Keratinocyte (primary cell): ENCODE measurements around the gene PCDH9. TPM values are rescaled to one million over a fixed set of nuclear protein-coding genes. Genes with fewer than 3 reads are reported as not detected.

Experiments
- DNase-seq: peaks from one replicate; pipeline ENCODE4 v3.0.0-alpha.2; 2011; ENCODE audit warnings: low read depth, missing footprints, low spot score
- FAIRE-seq: peaks from 2 replicates; lab custom pipeline; 2011; peaks lifted over from hg19 to GRCh38; lab: Jason Lieb, UNC
- H2AFZ ChIP-seq: 2 replicates; pipeline ENCODE4 v1.6.0; 2012; ENCODE audit warnings: low read length, control low read depth, inconsistent platforms; ENCODE audit not compliant: control insufficient read depth
- H3K27ac ChIP-seq: 2 replicates; pipeline ENCODE4 v1.5.1; 2011; ENCODE audit warnings: low read length; ENCODE audit not compliant: control insufficient read depth, insufficient read depth
- H3K27me3 ChIP-seq: 3 replicates; pipeline ENCODE4 v1.6.0; 2011; ENCODE audit warnings: low read length; ENCODE audit not compliant: control insufficient read depth, insufficient read depth; ENCODE audit errors: extremely low read depth
- H3K36me3 ChIP-seq, 2 experiments: 2 replicates in 1 of 2; 3 replicates in 1 of 2; pipeline ENCODE4 v1.5.1; 2011; ENCODE audit warnings: low read length in 2 of 2, mild to moderate bottlenecking in 1 of 2; ENCODE audit not compliant: control insufficient read depth in 2 of 2, insufficient read depth in 2 of 2; ENCODE audit errors: extremely low read depth in 1 of 2
- H3K4me1 ChIP-seq: 3 replicates; pipeline ENCODE4 v1.5.1; 2011; ENCODE audit warnings: low read length; ENCODE audit not compliant: control insufficient read depth, insufficient read depth; ENCODE audit errors: extremely low read depth
- H3K4me2 ChIP-seq: 3 replicates; pipeline ENCODE4 v1.6.0; 2011; ENCODE audit warnings: low read depth, low read length; ENCODE audit not compliant: control insufficient read depth, insufficient read depth; ENCODE audit errors: extremely low read depth
- H3K4me3 ChIP-seq, 3 experiments: fragments of 200-600 bp in 1 of 3; sonication (generic) in 1 of 3; 2 replicates in 2 of 3; 3 replicates in 1 of 3; pipeline ENCODE4 v1.5.1; 2011 to 2016; ENCODE audit warnings: low read length in 3 of 3, mild to moderate bottlenecking in 3 of 3, control low read depth in 2 of 3, inconsistent platforms in 1 of 3, low read depth in 1 of 3, mixed read lengths in 1 of 3, mixed run types in 1 of 3, moderate library complexity in 1 of 3; ENCODE audit not compliant: control insufficient read depth in 2 of 3, insufficient read depth in 2 of 3; ENCODE audit errors: extremely low read depth in 1 of 3
- H3K79me2 ChIP-seq: 2 replicates; pipeline ENCODE4 v1.6.0; 2012; ENCODE audit warnings: low read length; ENCODE audit not compliant: control insufficient read depth, insufficient read depth
- H3K9ac ChIP-seq: 3 replicates; pipeline ENCODE4 v1.6.0; 2011; ENCODE audit warnings: low read length; ENCODE audit not compliant: control insufficient read depth, insufficient read depth; ENCODE audit errors: extremely low read depth
- H3K9me1 ChIP-seq: 3 replicates; pipeline ENCODE4 v1.6.0; 2011; ENCODE audit warnings: low read length; ENCODE audit not compliant: control insufficient read depth, insufficient read depth; ENCODE audit errors: extremely low read depth
- H3K9me3 ChIP-seq: 2 replicates; pipeline ENCODE4 v1.5.1; 2012; ENCODE audit warnings: low read depth, low read length; ENCODE audit not compliant: control insufficient read depth
- H4K20me1 ChIP-seq: 3 replicates; pipeline ENCODE4 v1.6.0; 2011; ENCODE audit warnings: low read length; ENCODE audit not compliant: control insufficient read depth, insufficient read depth; ENCODE audit errors: extremely low read depth
- EZH2 ChIP-seq: IDR thresholded peaks from one replicate; pipeline ENCODE4 v1.6.1; 2012; ENCODE audit warnings: inconsistent platforms, mild to moderate bottlenecking, low read length, moderate library complexity
- dilution Hi-C: fragments of 300-500 bp; cut with MboI; formaldehyde crosslinking; loops from one replicate; pipeline ENCODE4 v1.7.0; 2020; ENCODE audit warnings: low sequenced_read_pairs; ENCODE audit not compliant: extremely low pct_ligation_motif_present
- polyA plus RNA-seq, 5 experiments: library from polyadenylated mRNA; depleted of rRNA in 3 of 5; stranded (reverse) in 3 of 5; stranded (forward) in 1 of 5; unstranded in 1 of 5; fragments of >200 nt; gene quantifications; 1 replicate in 1 of 5; 2 replicates in 3 of 5; 3 replicates in 1 of 5; pipeline versions ENCODE4 v1.2.1 to v1.2.3, GENCODE V29; 2011 to 2012; ENCODE audit warnings: missing spikeins in 2 of 5, low read depth in 1 of 5, low replicate concordance in 1 of 5
- TF ChIP-seq, protein P1 (sequence below), 3 experiments: IDR thresholded peaks in 1 of 3; conservative IDR thresholded peaks in 1 of 3; optimal IDR thresholded peaks in 1 of 3; 2 replicates in 2 of 3; 3 replicates in 1 of 3; pipeline versions ENCODE3 to v1.5.1; 2011; ENCODE audit warnings: low read length in 3 of 3, mild to moderate bottlenecking in 3 of 3, moderate library complexity in 2 of 3, control low read depth in 1 of 3, inconsistent platforms in 1 of 3; ENCODE audit not compliant: insufficient read depth in 2 of 3; ENCODE audit errors: extremely low read depth in 1 of 3

Gene PCDH9
- polyA plus RNA-seq, 1 donor (not counting 4 experiments of a cell fraction or from before 2014, with no cell fraction given), result 0.21 TPM

DNA sequence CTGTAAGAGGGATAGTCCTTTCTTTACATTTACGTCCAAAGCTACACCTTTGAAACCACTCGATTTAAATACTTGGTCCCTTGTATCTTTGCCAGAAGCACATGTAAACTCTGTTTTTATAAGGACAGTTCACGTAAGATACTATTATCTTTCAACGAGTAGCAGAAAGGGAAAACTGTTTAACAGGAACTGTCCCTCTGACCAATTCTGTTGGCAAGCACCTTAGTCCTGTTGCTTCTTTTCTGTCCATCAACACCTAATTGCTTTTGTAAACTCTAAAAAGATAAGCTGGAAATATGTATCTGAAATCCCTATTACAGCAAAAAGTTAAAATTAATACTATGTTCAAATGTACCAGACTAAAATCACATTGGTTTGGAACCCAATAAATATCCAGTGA lies 37.4 kb downstream of the PCDH9 start:
- no peak overlapping the region for H3K4me3 ChIP-seq
- no peaks in the 10 kb centered on the region for H3K4me1 ChIP-seq
- H3K36me3 ChIP-seq, result no peaks in the 10 kb centered on the region
- dilution Hi-C loops, result no loop called here
- FAIRE-seq, result no peak
- no peak overlapping the region for H2AFZ ChIP-seq
- H3K79me2 ChIP-seq, result no peaks in the 10 kb centered on the region
- no peak overlapping the region for H3K27ac ChIP-seq
- no peak overlapping the region for H3K4me2 ChIP-seq
- H3K27me3 ChIP-seq, result no peaks in the 10 kb centered on the region
- H3K9ac ChIP-seq, result no peak overlapping the region
- H3K9me3 ChIP-seq, result no peaks in the 10 kb centered on the region
- no peak for TF ChIP-seq EZH2
- TF ChIP-seq, protein P1, sequence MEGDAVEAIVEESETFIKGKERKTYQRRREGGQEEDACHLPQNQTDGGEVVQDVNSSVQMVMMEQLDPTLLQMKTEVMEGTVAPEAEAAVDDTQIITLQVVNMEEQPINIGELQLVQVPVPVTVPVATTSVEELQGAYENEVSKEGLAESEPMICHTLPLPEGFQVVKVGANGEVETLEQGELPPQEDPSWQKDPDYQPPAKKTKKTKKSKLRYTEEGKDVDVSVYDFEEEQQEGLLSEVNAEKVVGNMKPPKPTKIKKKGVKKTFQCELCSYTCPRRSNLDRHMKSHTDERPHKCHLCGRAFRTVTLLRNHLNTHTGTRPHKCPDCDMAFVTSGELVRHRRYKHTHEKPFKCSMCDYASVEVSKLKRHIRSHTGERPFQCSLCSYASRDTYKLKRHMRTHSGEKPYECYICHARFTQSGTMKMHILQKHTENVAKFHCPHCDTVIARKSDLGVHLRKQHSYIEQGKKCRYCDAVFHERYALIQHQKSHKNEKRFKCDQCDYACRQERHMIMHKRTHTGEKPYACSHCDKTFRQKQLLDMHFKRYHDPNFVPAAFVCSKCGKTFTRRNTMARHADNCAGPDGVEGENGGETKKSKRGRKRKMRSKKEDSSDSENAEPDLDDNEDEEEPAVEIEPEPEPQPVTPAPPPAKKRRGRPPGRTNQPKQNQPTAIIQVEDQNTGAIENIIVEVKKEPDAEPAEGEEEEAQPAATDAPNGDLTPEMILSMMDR (optimal IDR thresholded peaks at IDR 0.05 in 1 of 3, IDR thresholded peaks at IDR 0.05 in 1 of 3, conservative IDR thresholded peaks at IDR 0.05 in 1 of 3; ENCODE audit: extremely low read depth in 1 of 3, insufficient read depth in 2 of 3, low read length in 3 of 3), result no peak
- DNase-seq, result no peak
- no peaks in the 10 kb centered on the region for H4K20me1 ChIP-seq
- H3K9me1 ChIP-seq, result no peaks in the 10 kb centered on the region

- H3K4me1 ChIP-seq, result no peaks in the 10 kb centered on the region
- no peaks in the 10 kb centered on the region for H3K9me3 ChIP-seq
- H3K27ac ChIP-seq, result no peak overlapping the region
- dilution Hi-C loops, result no loop called here
- H3K9ac ChIP-seq, result no peak overlapping the region
- H3K27me3 ChIP-seq, result no peaks in the 10 kb centered on the region
- no peak overlapping the region for H3K4me3 ChIP-seq
- DNase-seq, result no peak
- H3K36me3 ChIP-seq, result no peaks in the 10 kb centered on the region
- no peak overlapping the region for H2AFZ ChIP-seq
- H3K79me2 ChIP-seq, result no peaks in the 10 kb centered on the region
- H3K4me2 ChIP-seq, result no peak overlapping the region
- H4K20me1 ChIP-seq, result no peaks in the 10 kb centered on the region
- FAIRE-seq, result no peak
- no peaks in the 10 kb centered on the region for H3K9me1 ChIP-seq
- TF ChIP-seq, protein P1 (optimal IDR thresholded peaks at IDR 0.05 in 1 of 3, IDR thresholded peaks at IDR 0.05 in 1 of 3, conservative IDR thresholded peaks at IDR 0.05 in 1 of 3; ENCODE audit: extremely low read depth in 1 of 3, insufficient read depth in 2 of 3, low read length in 3 of 3), result no peak
- no peak for TF ChIP-seq EZH2
These were observed 43.1 kb downstream of the PCDH9 start for GRCh38 chr13:67186995-67187569.
